ENCODE results near the gene SLC1A7.

The SLC1A7 gene

DNA sequence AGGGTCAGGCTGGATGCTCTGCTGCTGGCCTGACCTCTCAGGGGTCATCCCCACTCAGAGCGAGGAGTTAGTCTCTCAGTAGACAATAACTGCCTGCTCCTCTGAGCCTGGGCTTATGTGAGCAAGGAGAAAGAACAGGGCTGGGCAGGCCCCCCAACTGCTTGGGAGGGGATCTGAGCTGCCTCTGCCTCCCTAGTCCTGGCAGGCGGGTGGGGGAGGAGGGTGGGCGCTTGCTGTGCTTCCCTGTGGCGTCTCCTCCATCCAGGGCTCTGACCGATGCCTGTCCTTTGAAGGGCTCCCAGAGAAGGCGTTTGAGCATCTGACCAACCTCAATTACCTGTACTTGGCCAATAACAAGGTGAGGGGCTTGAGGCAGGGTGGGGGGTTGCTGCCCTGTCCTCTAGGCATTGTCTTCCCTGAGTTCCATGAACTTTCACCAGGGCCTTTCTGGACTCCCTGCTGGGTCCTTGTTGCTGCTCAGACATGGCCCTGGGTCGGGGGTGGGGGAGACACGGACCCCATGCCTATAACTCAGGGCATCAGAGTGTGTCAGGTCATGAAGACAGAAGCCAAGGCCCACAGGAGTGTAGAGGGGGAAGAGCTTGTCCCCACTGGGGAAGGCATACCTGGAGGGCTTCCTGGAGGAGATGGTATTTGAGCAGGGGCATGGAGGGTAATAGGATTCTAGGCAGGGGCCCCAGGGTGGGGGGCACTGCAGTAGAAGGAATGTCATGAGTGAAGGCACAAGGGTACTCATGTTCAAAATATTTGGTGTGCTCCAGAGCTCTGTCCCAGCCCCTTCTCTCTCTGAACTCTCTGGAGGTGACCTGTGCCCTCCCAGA lies 67.9 kb downstream of the SLC1A7 start:
- DNase-seq: no peak

- no peak for DNase-seq
These were observed 68.5 kb downstream of the SLC1A7 start for GRCh38 chr1:53073868-53074311.

DNA sequence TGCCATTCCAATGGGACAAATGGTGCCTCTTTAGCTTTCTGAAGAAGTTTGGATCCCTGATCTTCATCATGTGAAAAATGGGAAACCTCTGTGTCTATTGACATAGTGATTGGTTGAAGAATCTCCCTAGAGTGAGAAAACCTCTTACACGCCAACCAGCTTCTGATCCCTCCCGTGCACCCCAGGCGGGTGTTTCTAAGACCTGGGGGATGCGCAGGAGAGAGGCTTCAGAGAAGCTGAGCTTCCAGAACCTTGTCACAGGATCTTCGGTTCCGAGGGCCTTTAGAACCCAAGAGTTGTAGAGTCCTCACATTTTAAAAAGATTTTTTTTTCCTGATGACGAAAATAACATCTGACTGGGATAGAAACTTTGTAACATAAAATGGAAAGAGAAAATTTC lies 69.2 kb downstream of the SLC1A7 start:
- DNase-seq: no peak

GRCh38 chr1:53071915-53072314 lies 70.5 kb downstream of the SLC1A7 start:
- no peak for DNase-seq

GRCh38 chr1:53071167-53071865 lies 71.1 kb downstream of the SLC1A7 start:
- DNase-seq: no peak

DNA sequence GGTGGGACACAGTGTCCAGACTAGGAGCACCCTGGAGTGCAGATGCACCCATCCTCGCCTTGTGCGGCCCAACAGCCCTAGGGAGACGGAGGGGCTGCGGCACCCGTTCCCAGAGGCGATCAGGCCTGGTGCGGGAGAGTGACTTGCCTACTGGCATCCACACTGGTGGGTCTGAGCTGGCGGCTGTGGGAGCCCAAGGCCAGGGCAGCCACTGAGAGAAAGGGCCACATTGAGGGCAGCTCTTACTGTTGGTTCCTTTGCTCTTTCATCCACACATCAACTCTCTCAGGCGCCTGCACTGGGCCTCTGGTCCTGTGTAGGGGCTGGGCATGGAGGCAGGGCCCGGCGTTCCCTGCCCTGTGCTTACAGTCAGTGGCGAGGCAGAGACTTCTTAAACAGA lies 71.8 kb downstream of the SLC1A7 start:
- no peak for DNase-seq

DNA sequence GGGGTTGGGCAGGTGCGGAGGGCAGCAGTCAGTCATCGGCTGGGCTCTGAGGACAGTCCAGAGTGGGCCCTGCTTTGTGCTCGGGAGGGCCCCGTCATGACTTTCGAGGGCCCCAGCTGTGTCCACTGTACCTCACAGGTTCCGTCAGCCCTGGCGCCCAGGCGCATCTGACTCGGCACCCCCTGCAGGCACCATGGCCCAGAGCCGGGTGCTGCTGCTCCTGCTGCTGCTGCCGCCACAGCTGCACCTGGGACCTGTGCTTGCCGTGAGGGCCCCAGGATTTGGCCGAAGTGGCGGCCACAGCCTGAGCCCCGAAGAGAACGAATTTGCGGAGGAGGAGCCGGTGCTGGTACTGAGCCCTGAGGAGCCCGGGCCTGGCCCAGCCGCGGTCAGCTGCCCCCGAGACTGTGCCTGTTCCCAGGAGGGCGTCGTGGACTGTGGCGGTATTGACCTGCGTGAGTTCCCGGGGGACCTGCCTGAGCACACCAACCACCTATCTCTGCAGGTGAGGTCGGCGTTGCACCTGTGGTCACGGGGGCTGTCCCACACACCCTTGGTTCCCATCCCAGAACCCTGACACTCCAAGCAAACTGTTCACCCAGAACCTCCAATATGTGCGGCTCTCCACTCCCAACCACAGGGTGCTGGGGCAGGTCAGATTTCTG lies 72.6 kb downstream of the SLC1A7 start:
- DNase-seq: no peak

DNA sequence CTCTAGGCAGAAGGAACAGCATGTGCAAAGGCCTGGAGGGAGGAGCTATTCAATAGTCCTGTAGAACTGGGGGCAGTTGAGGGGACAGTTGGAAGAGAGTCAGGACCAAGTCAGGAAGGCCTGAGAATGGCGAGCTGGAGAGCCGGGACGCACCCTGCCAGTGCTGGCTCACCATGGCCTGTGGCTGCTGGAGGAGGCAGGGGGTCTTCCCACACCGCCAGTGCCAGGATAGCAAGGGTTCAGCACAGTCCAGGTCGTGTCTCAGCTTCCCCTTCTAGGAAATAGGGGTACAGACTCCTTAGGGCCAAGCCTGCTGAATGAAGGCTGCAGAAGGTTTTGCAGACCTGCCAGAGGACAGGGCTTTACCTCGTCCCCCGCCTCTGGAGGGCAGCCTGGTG lies 73.2 kb downstream of the SLC1A7 start:
- no peak for DNase-seq

DNA sequence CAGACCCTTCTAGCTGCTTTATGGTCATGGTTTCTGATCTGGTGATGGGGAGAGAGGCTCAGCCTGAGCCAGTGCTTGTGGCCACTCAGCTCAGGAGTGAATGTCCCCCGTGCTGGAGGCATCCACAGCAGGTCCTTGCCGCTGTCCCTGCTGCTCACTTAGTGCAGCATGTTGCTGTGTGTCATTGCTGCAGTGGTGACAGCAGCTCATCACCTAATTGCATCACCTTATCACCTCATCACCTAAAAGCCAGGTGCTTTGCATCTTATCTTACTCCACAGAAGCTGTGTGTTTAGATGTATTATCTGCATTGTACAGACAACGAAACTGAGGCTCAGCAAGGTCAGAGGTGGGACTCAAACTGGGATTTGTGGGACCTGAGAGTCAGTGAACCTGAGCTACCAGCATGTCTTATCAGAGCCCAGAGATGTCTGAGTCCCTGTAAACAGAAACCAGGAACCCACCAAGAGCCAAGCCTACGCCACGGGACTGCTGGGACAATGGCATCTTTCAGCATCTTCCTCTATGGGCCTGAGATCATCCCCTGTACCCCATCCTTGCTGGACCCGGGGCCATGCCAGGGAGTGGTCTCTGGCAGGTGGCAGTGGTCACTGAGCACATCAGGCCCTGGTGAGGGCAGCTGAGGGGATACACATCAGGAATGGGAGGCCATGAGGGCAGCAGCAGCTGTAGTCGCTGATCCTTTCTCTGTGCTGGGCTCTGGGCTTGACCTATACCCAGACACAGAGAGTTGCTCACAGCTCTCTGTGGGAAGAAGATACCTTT lies 73.9 kb downstream of the SLC1A7 start:
- DNase-seq: no peak

GRCh38 chr1:53067886-53068285 lies 74.6 kb downstream of the SLC1A7 start:
- no peak for DNase-seq

DNA sequence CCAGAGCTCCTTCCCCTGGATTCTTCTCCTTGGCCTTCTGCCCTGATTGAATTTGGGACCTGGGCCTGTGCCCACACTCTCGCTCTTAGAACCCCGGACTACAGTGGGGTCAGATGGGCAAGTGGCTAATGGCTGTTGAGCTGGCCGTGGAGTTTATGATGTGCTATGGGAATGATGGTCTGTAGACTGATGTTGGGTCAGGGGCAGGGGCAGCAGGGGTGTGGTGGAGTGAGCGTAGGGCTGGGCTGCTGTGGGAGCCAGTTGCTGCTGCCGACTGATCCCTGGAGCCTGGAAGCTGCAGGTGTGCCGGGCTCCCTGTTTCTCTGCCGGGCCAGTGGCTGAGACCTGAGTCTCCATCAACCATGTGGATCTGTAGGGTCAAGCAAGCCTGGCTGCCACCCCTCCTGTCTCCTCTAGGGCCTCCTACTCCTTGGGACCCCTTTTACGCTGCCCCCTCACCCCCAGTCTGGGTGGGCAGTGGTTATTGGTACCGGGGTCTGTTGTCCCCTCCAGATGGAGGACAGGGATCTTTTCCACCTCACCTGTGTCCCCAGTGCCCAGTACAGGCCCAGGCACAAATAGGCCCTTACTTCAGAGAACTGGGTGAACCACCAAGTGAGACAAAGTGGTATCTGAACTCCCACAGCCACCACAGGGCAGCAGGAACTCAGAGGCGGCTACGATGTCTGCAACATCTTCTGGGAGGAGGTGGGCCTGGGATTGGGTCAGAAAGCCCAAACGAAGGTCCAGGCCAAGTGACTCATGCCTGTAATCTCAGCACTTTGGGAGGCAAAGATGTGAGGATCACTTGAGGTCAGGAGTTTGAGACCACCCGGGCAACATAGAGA lies 75.3 kb downstream of the SLC1A7 start:
- no peak for DNase-seq

DNA sequence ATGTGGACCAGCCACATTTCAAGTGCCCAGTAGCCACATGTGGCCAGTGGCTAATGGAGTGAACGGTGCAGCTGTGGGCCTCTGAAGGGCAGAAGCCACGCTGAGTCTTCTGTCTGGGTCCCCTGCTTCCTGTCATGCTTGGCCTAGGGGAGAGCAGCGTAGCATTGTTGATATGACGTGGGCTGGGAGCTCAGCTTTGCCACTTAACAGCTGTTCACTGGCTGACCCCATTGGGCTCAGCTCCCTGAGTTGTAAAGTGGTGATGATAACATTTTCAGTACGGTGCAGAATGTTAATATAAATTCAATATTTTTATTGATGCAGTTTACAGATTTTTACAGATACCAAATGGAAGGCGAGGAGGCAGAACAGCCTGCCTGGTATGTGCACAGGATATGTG lies 76.0 kb downstream of the SLC1A7 start:
- DNase-seq: no peak

DNA sequence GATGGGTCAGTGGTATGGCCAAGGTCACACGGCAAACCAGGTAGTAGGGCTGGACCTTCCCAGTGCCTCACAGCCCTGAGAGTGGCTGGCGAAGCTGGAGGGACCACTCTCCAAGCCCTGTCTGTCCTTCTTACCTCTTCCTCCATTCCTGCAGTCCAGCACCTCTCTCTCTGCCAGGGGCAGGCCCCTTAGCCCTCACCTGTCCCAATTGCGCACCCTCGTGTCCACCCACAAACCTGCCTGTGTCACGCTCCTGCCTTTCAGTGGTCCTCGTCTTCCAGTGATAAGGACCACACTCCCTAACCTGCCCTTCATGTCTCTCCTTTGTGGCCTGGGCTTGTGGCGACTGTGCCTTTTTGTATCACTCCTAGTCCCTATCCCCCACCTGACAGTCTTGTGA lies 77.0 kb downstream of the SLC1A7 start:
- no peak for DNase-seq

DNA sequence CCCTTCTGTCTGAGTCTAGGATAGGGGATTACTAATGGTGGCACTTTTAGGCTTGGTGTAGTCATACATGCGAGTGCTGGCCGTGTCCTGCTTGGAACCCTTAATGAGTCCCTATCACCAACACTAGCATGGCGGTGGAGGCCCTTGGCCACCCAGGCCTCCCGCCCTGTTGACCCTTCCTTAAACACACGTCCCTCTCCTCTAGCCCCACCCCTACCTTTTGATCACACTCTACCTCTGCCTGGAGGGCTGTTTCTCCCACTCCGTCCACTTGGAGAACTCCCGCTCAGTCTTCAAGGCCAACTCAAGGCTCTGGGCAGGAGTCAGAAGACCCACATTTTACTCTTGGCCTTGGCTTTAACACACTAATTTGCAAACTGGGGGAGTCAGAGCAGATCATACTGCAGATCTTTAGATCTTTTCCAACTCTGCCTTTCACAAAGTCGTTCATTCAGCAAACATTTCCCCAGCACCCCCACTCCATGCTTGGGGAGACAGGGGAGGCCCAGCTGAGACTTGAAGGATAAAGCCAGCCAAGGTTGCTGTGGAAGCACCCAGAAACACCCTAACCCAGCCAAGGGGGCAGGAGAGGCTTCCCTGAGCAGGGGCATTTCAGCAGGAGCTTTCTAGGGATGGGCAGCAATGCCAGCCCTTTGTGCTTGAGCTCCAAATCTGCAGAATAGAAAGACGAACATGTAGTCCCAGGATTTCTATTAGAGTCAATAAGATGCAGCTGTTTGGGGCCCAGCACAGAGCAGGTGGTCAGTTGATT lies 78.5 kb downstream of the SLC1A7 start:
- DNase-seq: no peak

- DNase-seq: no peak
These were observed 79.5 kb downstream of the SLC1A7 start for GRCh38 chr1:53062708-53063591.

DNA sequence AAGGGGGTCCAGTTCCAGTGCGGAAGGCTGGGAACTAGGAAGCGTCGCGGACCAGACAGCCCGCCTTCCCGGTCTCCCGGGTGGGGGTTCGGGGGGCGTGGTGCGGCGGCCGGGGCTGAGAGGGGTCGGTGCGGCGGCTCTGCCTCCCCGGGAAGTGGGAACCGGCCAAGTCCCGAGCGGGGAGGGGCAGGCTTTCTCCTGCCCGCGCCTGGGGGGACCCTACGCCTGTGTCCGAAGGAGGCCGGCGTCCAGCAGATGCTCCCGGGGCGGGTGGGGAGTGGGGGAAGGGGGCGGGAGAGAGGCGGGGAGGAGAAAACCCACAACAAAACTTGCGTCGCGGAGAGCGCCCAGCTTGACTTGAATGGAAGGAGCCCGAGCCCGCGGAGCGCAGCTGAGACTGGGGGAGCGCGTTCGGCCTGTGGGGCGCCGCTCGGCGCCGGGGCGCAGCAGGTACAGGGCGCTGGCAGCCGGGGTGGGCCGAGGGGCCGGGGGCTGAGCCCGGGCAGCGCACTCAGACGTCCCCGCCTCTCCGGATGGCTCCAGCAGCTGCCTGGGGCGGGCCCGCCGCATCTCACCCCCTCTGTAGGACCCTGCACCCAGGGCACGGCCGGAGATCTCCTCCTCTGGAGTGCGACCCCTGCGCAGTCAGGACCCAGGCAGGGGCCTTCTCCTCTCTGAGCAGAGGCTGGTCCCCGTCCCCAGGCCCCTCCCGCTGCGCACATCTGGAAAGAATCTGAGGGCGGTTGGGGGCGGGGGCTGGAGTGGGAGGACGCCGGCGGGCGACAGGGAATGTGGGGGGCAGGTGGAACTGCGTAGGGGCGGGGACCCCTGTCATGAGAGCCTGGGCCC lies 80.4 kb downstream of the SLC1A7 start, which contains the start of gene PODN:
Gene PODN (plus strand): TSS at position 355 of the 849 bp plus-strand sequence. CDS start 7,643 bp downstream, outside the sequence.
- no peak for DNase-seq

DNA sequence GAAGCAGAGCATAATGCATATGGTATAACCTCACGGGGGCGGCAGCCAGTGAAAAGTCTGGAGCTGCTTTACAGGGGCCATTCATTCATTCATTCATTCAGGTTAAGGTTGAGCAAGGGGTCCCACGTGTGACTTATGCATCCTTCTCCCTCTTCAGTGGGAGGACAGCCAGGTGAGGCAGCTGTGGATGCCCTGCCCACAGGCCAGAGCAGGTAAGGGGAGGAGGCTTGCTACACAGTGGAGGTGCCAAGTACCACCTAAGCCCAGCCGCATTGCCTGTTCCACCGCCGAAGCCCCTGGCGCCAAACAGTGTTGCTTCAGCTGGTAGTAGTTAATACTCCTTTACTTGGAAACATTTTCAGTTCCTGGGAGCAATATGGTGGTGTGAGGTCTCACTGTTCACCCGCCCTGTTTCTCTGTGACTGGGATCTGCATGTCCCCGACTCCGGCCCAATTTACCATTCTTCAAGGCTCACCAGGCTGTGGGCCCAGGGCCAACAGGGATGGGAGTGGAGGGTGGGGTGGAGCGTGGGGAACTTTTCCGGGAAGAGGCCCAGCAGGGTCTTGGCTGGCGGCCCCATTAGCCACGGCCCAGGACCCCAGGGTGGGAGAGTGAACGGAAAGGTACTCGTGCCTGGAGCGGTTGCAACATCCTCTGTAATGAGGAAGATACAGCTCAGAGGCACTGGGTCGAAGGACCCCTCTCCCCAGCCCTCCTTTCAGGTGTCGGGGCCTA lies 81.1 kb downstream of the SLC1A7 start:
- DNase-seq: no peak

- no peak for DNase-seq
These were observed 81.9 kb downstream of the SLC1A7 start for GRCh38 chr1:53060579-53060978.

Measured in activated gamma-delta T cell (primary cell).